GM18909 (cell line): Measurements from ENCODE around the gene OR6S1.
"Not testable (repeated sequence)": the region's sequence is repeated elsewhere in the genome, so short reads cannot be mapped to it uniquely, and the experiment has no call there.

Experiments used
- ATAC-seq: cut with Tn5 transposase; IDR thresholded peaks from one replicate; pipeline ENCODE4 v1.9.1; 2021; ENCODE audit warnings: mild to moderate bottlenecking; ENCODE audit not compliant: unreplicated experiment, poor library complexity

The OR6S1 gene

GRCh38 chr14:20671597-20672283 is 30.2 kb upstream of the OR6S1 start:
- ATAC-seq = peak; percentile 31

- ATAC-seq = no peak
Observed at GRCh38 chr14:20668969-20669368, 27.5 kb upstream of the OR6S1 start.

- ATAC-seq = peak; percentile 84
Observed at GRCh38 chr14:20667957-20668356, 26.5 kb upstream of the OR6S1 start.

- not testable (repeated sequence) for ATAC-seq
Observed at GRCh38 chr14:20666400-20666961, 25.0 kb upstream of the OR6S1 start.

DNA sequence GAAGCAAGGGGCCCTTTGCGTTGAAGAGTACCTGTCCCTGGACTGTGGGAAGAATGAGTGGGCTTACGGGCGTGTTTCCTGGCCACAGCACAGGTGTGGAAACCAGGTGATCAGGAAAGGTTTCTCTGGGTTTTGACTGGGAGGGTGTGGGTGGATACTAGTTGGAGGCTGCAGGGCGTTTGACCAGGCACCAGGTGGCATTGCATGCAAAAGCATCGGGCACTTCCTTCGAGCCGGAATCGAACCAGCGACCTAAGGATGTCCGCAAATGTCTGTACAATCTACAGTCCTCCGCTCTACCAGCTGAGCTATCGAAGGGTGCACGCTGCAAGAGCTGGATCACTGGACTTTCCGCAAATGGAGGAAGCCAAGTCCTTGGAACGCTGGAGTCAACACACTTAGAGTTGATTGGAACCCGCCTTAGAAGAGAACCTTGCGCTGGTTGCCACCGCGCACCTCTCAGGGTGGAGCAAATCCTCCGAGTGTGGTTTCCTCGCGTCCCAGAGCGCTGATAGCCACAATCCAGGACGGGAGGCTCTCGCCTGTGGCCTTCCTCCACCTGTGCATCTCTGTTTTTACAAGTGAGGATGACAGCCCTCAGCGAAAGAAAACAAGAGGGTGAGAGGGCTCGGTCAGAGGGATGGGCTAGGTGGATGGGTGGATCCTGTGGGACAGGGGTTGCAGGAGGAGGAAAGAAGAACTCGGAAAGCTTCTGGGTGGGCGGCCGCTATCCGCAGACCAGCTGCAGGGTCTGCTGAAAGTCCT is 21.7 kb upstream of the OR6S1 start:
- peak; percentile 66 for ATAC-seq

DNA sequence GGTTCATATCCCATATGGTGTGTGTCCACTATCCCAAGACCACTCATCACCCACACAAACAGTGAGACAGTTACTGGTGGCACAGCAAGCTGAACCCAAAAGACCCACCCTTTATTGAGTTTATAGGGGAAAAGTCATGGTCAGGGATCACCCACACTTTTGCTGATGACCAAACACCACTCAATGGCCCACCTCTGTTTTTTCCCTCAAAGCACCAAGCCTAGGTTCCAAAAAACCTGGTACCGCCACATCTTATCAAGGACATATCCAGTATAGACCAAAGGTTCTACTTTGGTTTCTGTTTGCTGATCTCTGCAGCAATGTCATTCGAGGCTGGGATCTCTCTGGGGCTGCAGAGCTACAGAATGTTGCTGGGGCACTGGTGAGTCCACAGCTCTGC is 19.7 kb upstream of the OR6S1 start:
- no peak for ATAC-seq

DNA sequence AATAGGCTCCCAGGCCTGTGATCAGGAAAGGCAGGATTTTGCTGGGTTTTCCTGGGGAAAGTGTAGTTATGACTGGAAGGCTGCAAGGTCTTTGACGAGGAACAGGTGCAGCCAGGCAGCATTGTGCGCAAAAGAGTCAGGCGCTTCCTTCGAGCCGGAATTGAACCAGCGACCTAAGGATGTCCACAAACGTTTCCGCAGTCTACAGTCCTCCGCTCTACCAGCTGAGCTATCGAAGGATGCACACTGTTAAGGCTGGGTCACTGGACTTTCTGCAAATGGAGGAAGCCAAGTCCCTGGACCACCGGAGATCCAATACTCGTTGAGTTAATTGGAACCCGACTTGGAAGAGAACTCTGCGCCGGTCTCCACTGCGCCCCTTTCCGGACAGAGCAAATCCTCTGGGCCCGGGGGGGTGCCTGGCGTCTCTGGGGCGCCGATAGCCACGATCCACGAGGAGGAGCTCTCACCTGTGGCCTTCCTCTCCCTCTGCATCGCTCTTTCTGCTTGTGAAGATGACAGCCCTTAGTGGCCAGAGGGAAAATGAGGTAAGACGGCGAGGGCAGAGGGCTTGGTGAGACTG is 18.4 kb upstream of the OR6S1 start:
- no peak for ATAC-seq

DNA sequence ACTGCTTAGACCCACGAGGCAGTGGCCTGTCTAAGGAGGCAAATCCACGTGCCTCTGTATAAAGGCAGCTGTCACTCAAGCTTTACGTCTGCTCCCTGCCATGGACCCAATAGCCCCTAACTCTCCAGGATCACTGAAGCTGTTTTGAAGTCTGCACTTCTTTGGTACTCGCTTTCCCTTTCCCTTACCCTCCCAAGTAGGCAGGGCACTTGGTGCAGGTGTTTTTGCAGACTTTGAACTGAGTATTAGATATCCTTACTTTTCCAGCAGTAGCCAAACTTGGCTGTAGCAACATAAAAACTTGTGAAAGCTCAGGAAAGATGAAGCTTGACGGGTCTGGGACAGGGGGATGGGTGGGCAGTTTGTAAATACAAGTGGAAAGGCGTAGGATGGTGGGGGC is 17.8 kb upstream of the OR6S1 start:
- no peak for ATAC-seq

DNA sequence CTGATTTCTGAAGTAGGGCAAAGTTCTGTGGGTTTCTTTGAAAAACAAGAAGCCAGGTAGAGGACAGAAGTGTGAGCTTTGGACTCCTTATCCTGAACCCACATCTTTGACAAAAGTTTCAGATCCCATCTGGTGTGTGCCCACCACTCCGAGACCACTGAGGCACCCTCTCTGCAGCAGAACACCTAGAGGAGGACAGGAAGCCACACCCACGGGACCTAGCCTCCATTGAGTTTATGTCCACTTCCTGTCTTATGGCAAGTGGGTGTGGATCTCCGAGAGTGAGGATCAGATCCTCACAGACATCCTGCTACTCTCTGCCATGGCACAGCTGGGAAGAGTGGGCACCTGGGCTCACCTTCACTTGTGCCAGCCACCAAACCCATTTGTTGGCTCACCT is 16.8 kb upstream of the OR6S1 start:
- no peak for ATAC-seq

GRCh38 chr14:20657216-20658211 is 16.0 kb upstream of the OR6S1 start:
- ATAC-seq = no peak

- ATAC-seq = no peak
Observed at GRCh38 chr14:20656274-20656673, 14.8 kb upstream of the OR6S1 start.

- ATAC-seq = no peak
Observed at GRCh38 chr14:20655851-20656250, 14.4 kb upstream of the OR6S1 start.

DNA sequence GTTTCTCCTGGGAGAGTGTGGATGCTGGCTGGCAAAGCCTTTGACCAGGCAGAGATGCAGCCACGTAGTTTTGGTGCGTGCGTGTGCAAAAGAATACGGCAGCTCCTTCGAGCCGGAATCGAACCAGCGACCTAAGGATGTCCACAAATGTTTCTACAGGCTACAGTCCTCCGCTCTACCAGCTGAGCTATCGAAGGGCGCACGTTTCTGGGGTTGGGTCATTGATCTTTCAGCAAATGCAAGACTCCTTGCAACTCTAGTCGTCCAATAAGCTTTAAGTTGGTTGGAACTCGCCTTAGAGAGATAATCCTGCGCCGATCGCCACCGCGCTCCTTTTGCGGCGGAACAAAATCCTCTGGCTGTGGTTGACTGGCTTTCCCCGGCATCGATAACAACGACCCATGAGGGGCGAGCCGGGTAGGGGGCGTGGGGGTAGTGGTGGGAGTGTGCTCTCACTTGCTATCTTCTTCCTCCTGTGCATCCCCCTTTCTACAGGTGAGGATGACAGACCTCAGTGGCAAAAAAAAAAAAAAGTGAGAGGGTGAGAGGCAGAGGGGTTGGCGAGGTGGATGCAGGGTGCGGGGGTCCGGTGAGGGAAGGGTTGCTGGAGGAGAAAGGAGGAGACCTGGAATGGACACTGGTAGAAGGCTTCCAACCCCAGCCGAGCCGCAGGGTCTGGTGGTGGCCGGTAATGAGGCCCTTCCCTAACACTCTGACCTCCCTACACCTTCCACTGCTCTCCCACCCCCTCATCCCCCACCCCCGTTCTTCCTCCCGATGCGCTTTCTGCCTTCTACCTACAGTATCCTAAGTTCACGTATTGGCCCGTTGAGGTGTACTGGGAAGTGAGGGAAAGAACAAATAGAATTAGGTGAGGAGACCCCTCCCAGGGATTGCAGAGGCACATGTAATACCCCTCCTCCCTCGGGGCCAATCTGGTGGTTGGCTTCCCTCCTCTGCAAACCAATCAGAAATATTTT is 11.8 kb upstream of the OR6S1 start:
- peak; percentile 44 for ATAC-seq

DNA sequence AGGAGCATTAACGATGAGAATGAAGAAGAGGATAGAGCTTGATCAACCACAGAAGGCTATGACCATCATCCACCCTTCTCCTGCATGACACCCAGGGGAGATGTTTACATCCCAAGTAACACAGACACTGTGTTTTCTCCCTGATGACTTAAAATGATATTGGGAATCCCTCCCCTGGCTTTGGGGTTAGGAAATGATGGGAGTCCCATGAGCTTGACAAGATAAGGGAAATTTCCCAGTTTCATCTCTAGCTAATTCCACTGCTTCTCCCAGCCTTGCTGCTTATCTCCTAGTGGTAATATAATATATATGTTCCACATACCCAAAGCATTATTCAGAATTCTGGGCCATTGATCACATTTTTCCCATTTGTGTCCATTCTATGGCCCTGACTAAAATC is 4.0 kb upstream of the OR6S1 start:
- ATAC-seq = no peak

- ATAC-seq = no peak
Observed at GRCh38 chr14:20644520-20644919, 3.0 kb upstream of the OR6S1 start.

- not testable (repeated sequence) for ATAC-seq
Observed at GRCh38 chr14:20642755-20643154, 1.3 kb upstream of the OR6S1 start.

GRCh38 chr14:20642182-20642581 is 691 bp upstream of the OR6S1 start:
- no peak for ATAC-seq

DNA sequence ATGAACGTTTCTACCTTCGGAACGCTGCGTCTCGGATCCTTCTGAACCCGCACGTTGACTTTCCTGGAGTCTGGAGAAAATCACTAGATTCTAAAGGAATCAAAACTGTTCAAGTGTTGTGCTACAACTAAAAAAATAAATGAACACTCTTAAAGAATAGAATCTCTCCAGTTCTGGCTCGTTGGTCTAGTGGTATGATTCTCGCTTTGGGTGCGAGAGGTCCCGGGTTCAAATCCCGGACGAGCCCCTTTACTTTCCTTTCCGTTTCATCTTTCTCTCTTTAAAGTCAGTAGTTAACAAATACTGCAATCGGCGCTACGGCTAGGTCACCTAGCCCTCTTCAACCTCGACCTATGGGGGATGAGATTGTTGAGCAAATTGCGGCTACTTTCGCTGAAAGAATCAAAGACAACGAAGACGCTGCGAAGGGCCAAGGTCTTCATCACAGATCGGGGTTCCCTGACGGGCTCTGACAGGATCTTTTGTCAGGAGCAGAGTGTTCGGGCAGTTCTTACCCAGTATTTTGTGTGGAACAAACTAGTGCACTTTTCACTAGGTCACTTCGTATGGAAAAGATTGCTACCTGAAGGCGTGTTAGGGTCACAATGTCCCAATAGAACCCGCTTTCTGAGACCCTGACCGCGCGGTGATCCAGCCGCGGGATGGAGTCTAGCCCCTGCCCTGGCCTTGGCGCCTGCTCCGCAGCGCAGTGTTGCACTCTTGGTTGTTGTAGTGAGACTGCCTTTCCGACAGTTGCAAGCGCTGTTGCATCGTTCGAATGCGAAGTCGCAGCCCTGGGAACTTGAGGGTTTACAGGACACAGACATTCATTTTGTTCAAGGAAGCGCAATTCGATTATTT is 8.4 kb downstream of the OR6S1 start:
- ATAC-seq = peak; percentile 77
